ENCODE data around the gene TMEM267.
"Not testable (repeated sequence)": the region's sequence is repeated elsewhere in the genome, so short reads cannot be mapped to it uniquely, and the experiment has no call there.

Gene TMEM267

GRCh38 chr5:43410414-43410813, 73.3 kb downstream of the TMEM267 start:
- TF ChIP-seq CTCF (IDR thresholded peaks at IDR 0.05; ENCODE audit: borderline replicate concordance, insufficient read depth, low read depth, low read length) = no peak
- no peak overlapping the region for H3K4me3 ChIP-seq (ENCODE audit: low read depth, low read length)

DNA sequence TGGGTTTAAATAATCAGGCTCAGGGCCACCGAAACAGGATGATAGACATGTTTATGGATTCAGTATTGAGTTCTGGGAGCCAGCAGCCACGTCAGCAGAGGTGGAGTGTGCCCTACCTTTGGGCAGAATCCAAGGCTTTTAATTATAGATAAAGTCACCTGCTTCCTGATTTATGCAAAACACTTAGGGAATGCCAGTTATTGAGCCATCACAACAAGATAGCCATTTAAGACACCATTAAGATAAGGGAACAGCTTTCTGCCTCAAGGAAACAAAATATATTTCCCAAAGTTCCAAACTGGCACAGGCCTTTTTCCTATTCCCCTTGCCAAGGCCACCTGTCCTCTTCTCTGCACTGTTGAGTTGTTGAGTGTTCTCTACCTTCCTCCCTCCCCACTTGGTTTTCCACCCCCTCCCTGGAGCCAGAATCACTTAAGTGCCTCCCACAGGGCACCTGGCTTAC, 73.8 kb downstream of the TMEM267 start:
- no peak for TF ChIP-seq CTCF (IDR thresholded peaks at IDR 0.05; ENCODE audit: borderline replicate concordance, insufficient read depth, low read depth, low read length)
- no peak overlapping the region for H3K4me3 ChIP-seq (ENCODE audit: low read depth, low read length)

DNA sequence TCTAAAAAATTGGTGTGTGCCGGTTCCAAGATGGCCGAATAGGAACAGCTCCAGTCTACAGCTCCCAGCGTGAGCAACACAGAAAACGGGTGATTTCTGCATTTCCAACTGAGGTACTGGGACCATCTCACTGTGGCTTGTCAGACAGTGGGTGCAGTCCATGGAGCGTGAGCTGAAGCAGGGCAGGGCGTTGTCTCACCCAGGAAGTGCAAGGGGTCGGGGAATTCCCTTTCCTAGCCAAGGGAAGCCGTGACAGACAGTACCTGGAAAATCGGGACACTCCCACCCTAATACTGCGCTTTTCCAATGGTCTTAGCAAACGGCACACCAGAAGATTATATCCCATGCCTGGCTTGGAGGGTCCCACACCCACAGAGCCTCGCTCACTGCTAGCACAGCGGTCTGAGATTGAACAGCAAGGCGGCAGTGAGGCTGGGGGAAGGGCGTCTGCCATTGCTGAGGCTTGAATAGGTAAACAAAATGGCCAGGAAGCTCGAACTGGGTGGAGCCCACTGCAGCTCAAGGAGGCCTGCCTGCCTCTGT, 81.1 kb downstream of the TMEM267 start:
- H3K4me3 ChIP-seq (ENCODE audit: low read depth, low read length) = not testable (repeated sequence)

DNA sequence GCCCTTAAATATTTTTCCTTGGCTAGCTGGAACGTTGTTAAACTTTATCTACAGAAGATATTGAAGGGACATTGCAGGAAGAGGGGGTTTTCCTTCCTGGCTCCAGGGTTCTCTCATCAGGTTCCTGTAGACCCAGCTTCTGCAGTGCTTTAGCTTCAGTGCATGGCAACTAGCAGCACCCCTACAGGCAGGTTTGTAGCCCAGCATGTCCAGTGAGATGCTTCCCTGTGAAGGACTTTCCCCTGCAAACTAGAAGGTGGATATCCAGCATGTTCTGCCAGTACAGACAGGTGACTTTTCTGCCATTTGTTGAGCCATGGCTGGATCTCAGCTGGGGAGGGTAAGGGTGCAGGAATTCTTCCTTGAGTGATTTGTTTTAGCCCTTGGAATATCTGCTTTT, 81.8 kb downstream of the TMEM267 start:
- no peak for TF ChIP-seq CTCF (IDR thresholded peaks at IDR 0.05; ENCODE audit: borderline replicate concordance, insufficient read depth, low read depth, low read length)
- H3K4me3 ChIP-seq (ENCODE audit: low read depth, low read length) = no peak overlapping the region

- no peak overlapping the region for H3K4me3 ChIP-seq (ENCODE audit: low read depth, low read length)
- no peak for TF ChIP-seq CTCF (IDR thresholded peaks at IDR 0.05; ENCODE audit: borderline replicate concordance, insufficient read depth, low read depth, low read length)
Measured at GRCh38 chr5:43400082-43400481, 83.6 kb downstream of the TMEM267 start.

DNA sequence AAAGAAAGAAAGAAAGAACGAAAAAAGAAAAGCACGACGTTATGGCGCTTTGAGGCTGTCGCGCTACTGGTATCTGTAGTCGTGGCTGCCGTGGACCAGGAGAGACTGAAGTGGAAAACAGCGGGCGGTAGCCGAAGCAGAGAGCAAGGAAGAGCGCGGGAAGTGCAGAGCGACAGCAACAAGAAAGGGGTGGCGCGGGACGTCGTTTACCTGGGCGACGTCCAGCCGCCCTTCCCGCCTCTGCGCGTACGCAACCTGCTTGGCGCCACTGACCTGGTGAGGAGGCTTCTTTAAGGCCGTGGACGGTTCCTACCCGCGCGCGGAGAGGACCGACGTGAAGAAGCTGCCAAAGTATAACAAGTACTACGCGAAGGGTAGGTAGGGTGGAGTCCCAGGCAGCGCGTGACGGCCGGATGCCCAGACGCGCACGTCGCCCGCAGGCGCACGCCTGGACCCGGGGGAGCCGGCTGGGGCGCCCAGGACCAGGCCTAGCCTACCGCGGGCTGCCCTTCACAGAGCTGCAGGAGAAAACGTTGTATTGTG, 86.8 kb downstream of the TMEM267 start:
- no peak for TF ChIP-seq CTCF (IDR thresholded peaks at IDR 0.05; ENCODE audit: borderline replicate concordance, insufficient read depth, low read depth, low read length)
- peak overlapping the region; percentile 89 for H3K4me3 ChIP-seq (ENCODE audit: low read depth, low read length)

All from GM12875 (cell line).